Type B pancreatic cell (in vitro differentiated cells): ENCODE results near the gene SRPRA. TPM values are rescaled to one million over a fixed set of nuclear protein-coding genes. Genes with fewer than 3 reads are reported as not detected.
A peak's percentile ranks its signal among the peaks of the same experiment; 100 is the strongest.

Experiments
- DNase-seq: peaks from one replicate; pipeline ENCODE4 v3.0.0; 2021; ENCODE audit warnings: mixed read lengths; ENCODE audit not compliant: unreplicated experiment; ENCODE audit errors: extremely low spot score
- H3K27ac Mint-ChIP-seq: 2 replicates; pipeline ENCODE4 v1.8.0; 2021; ENCODE audit warnings: mild to moderate bottlenecking, mixed read lengths
- H3K27me3 Mint-ChIP-seq: 2 replicates; pipeline ENCODE4 v1.8.0; 2021; ENCODE audit warnings: mixed read lengths
- H3K36me3 Mint-ChIP-seq: 2 replicates; pipeline ENCODE4 v1.8.0; 2021; ENCODE audit warnings: mixed read lengths
- H3K4me1 Mint-ChIP-seq: one replicate; pipeline ENCODE4 v1.8.0; 2021; ENCODE audit warnings: mixed read lengths; ENCODE audit not compliant: unreplicated experiment
- H3K4me3 Mint-ChIP-seq: 2 replicates; pipeline ENCODE4 v1.8.0; 2021; ENCODE audit warnings: mild to moderate bottlenecking, mixed read lengths
- H3K9me3 Mint-ChIP-seq: 2 replicates; pipeline ENCODE4 v1.8.0; 2021; ENCODE audit warnings: mixed read lengths
- total RNA-seq: library from RNA; stranded (reverse); gene quantifications from 2 replicates; pipeline ENCODE4 v1.2.1, GENCODE V29; 2021; ENCODE audit warnings: low replicate concordance
- TF ChIP-seq, protein P1 (sequence below): fragments of 200-600 bp; sonication (generic); conservative IDR thresholded peaks from 2 replicates; pipeline ENCODE4 v1.5.0; 2021; ENCODE audit warnings: antibody characterized with exemption, mild to moderate bottlenecking

The SRPRA gene
- total RNA-seq, 1 donor from 2014 or later: 76.6 TPM

DNA sequence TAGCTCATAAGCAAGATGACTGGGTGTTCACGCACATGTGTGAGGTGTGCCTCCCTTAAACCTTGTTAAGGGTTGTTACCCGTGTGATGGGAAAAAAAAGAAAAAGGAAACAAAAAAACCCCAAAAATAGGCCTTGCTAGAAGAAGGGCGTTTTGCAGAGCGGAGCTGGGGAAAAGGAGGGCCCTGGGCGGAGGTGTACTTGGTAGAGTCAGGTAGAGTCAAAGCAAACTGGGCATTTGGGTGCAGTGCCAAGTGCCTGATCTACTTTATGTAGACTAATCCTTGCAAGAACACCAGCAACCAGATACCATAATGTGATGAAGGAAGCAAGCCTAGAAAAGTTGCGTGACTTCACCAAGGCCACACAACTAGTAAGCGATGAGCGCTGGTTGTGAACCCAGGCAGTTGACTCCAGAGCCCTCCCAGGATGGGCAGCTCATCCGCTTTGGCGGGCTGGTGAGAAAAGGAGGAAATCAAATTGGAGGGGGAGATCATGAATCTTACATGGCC, 13.0 kb upstream of the SRPRA start:
- Mint-ChIP-seq H3K9me3 (no peaks in the 10 kb centered on the region), H3K36me3 (peaks cover 20% of the 10 kb centered on the region), H3K27ac (no peak overlapping the region), H3K4me3 (peak overlapping the region; percentile 92), H3K27me3 (no peaks in the 10 kb centered on the region), H3K4me1 (peaks cover 24% of the 10 kb centered on the region)
- DNase-seq: no peak
- TF ChIP-seq, protein P1, sequence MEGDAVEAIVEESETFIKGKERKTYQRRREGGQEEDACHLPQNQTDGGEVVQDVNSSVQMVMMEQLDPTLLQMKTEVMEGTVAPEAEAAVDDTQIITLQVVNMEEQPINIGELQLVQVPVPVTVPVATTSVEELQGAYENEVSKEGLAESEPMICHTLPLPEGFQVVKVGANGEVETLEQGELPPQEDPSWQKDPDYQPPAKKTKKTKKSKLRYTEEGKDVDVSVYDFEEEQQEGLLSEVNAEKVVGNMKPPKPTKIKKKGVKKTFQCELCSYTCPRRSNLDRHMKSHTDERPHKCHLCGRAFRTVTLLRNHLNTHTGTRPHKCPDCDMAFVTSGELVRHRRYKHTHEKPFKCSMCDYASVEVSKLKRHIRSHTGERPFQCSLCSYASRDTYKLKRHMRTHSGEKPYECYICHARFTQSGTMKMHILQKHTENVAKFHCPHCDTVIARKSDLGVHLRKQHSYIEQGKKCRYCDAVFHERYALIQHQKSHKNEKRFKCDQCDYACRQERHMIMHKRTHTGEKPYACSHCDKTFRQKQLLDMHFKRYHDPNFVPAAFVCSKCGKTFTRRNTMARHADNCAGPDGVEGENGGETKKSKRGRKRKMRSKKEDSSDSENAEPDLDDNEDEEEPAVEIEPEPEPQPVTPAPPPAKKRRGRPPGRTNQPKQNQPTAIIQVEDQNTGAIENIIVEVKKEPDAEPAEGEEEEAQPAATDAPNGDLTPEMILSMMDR: no peak

DNA sequence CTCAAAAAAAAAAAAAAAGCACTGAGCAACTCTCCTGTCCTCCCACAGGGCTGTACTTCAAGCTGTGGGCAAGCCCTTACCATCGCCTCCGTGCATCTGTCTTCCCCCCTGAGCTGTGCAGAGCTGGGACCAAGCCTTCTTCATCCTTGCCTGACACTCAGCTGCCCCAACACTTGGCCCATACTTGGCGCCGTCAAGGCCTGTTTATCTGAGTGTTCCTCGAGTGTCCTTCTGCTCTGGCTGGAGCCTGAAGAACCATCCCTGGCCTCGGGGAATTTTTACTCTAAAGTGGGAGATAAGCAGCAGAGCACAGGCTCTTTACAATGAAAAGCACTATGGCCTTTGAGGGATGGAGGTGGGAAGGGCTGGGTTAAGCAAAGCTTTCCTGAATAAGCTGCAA, 12.6 kb upstream of the SRPRA start:
- peaks cover 24% of the 10 kb centered on the region for H3K4me1 Mint-ChIP-seq
- no peaks in the 10 kb centered on the region for H3K9me3 Mint-ChIP-seq
- no peaks in the 10 kb centered on the region for H3K27me3 Mint-ChIP-seq
- TF ChIP-seq, protein P1: no peak
- H3K4me3 Mint-ChIP-seq: peak overlapping the region; percentile 92
- no peak overlapping the region for H3K27ac Mint-ChIP-seq
- peaks cover 19% of the 10 kb centered on the region for H3K36me3 Mint-ChIP-seq
- DNase-seq: no peak

DNA sequence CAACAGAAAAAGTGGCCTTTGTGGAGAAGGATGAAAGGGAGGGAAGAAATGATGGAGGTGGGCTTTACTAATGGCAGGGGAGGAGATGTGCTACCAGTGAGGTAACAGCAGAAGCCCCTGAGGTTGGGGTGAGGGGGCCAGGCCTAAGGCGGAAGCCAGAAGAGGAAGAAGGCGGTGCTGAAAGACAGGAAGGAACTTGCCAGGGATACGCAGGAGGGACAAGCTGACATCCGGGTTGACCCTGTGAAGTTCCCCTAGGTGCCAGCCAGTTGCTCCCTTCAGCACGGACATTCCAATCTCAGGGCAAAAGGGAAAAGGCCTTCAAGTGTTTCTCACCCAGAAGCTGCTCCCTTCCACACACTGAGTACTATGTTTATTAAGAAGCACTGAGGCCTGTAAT, 11.9 kb upstream of the SRPRA start:
- peak overlapping the region; percentile 51 for H3K4me3 Mint-ChIP-seq
- DNase-seq: no peak
- H3K27ac Mint-ChIP-seq: peak overlapping the region; percentile 41
- H3K9me3 Mint-ChIP-seq: no peaks in the 10 kb centered on the region
- peaks cover 22% of the 10 kb centered on the region for H3K36me3 Mint-ChIP-seq
- no peaks in the 10 kb centered on the region for H3K27me3 Mint-ChIP-seq
- H3K4me1 Mint-ChIP-seq: peaks cover 24% of the 10 kb centered on the region
- TF ChIP-seq, protein P1: no peak

DNA sequence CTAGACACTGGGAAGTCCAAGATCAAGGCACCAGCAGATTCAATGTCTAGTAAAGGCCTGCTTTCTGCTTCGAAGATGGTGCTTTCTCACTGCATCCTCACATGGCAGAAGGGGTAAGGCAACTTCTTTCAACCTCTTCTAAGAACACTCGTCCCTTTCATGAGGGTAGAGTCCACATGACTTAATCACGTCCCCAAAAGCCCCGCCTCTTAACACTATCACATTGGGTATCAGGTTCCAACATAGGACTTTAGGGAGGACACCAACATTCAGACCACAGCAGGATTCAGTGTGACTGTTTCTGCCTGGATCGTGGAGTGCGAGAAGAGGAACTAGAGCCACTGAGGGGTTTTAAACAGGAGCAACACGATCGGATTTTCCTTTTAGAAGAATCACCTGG, 10.5 kb upstream of the SRPRA start:
- Mint-ChIP-seq H3K4me1 (peaks cover 20% of the 10 kb centered on the region), H3K27ac (no peak overlapping the region)

DNA sequence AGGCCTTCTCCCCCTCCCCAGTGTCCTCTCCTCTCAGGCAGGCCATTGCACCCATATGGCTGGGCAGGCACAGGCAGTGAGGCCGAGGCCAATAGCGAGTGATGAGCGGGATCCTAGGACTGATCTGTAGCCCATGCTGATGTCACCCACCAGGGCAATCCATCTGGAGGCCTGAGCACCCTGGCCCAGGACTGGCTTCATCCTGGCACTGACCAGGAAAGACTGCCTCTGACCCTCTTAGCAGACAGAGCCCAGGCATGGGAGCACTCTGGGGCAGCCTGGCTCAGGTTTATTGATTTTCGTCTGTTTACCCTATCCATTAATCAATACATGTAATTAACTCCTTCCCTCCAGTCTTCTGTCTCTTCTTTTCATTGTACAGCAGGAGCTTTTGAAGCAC, 9.1 kb upstream of the SRPRA start:
- TF ChIP-seq, protein P1: no peak
- DNase-seq: no peak
- Mint-ChIP-seq H3K27me3 (no peaks in the 10 kb centered on the region), H3K4me1 (peaks cover 15% of the 10 kb centered on the region), H3K9me3 (no peaks in the 10 kb centered on the region), H3K36me3 (peaks cover 26% of the 10 kb centered on the region), H3K4me3 (peak overlapping the region; percentile 10), H3K27ac (peak overlapping the region; percentile 40)

More for the DNA sequence above, 10.5 kb upstream of the SRPRA start:
- H3K9me3 Mint-ChIP-seq: no peaks in the 10 kb centered on the region
- DNase-seq: no peak
- H3K4me3 Mint-ChIP-seq: peak overlapping the region; percentile 15
- no peaks in the 10 kb centered on the region for H3K27me3 Mint-ChIP-seq
- peaks cover 22% of the 10 kb centered on the region for H3K36me3 Mint-ChIP-seq
- TF ChIP-seq, protein P1: no peak

DNA sequence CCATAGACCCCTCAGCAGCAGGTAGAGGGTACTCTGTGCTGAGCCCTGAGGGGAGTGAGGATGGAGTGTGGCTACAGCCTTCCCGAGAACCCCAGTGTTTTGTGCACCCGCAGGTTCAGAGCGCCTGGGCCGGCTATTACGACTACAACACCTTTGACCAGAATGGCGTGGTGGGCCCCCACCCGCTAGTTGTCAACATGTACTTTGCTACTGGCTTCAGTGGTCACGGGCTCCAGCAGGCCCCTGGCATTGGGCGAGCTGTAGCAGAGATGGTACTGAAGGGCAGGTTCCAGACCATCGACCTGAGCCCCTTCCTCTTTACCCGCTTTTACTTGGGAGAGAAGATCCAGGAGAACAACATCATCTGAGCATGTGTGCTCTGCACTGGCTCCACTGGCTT, 8.6 kb upstream of the SRPRA start:
- no peak for DNase-seq
- Mint-ChIP-seq H3K27ac (peak overlapping the region; percentile 40), H3K4me1 (peaks cover 12% of the 10 kb centered on the region), H3K36me3 (peaks cover 26% of the 10 kb centered on the region), H3K9me3 (no peaks in the 10 kb centered on the region), H3K4me3 (no peak overlapping the region), H3K27me3 (no peaks in the 10 kb centered on the region)
- TF ChIP-seq, protein P1: no peak
